ENCODE results near the gene FAM174B. TPM values are rescaled to one million over a fixed set of nuclear protein-coding genes. Genes with fewer than 3 reads are reported as not detected.

Gene FAM174B
- total and polyA plus RNA-seq, 10 of the 15 experiments (the other 5 are each of a cell fraction or from before 2014, with no cell fraction given), result 0.71 to 15.9 (median 4.2) TPM

GRCh38 chr15:92643849-92644815, 11.4 kb downstream of the FAM174B start:
- H3K9ac ChIP-seq (ENCODE audit: control insufficient read depth, insufficient read depth, low read length), result peak overlapping the region; percentile 4; the same call in 1 of the 2 replicates
- ChIA-PET CTCF (interaction anchor here (0.7 to 1.8 kb wide), 5 partner anchors 9 to 122 kb away, joined by 3 to 6 read pairs (median 3); no protein-coding TSS in a partner anchor), POLR2A (interaction anchor here (0.6 kb wide), 1 partner anchor 9 kb away, joined by 3 read pairs; no protein-coding TSS in a partner anchor), SMC1A (ENCODE audit: uncharacterized antibody, unreplicated experiment) (interaction anchor here (1.3 to 1.4 kb wide), 2 partner anchors 9 to 54 kb away, joined by 4 read pairs; no protein-coding TSS in a partner anchor), RAD21 (ENCODE audit: unreplicated experiment) (no interaction called here)
- peaks cover 51% of the 10 kb centered on the region for H3K79me2 ChIP-seq (ENCODE audit: control insufficient read depth, insufficient read depth, low read length)
- H3K4me1 ChIP-seq (ENCODE audit: control insufficient read depth, insufficient read depth, low read length), result peaks cover 17% of the 10 kb centered on the region
- DNase-seq (ENCODE audit: low read depth, low spot score) (no peak), ATAC-seq (peak; percentile 32), FAIRE-seq (no peak)
- no peak overlapping the region for H2AFZ ChIP-seq (ENCODE audit: control insufficient read depth, low read depth, low read length)
- H3K9me3 ChIP-seq (replicated peaks; ENCODE audit: control insufficient read depth, insufficient read depth, low read length), result peaks cover 13% of the 10 kb centered on the region; the same call in 2 of the 3 replicates
- in situ Hi-C loops (cut with MboI) (no loop called here), intact Hi-C loops (cut with micrococcal nuclease; ENCODE audit: unreplicated experiment) (no loop called here)
- no TSS peak for BruUV-seq (replicated peaks)
- no peak for TF ChIP-seq POU2F2 (IDR thresholded peaks at IDR 0.05; ENCODE audit: borderline replicate concordance, low read depth, low read length)
- no peak for TF ChIP-seq TCF7 (IDR thresholded peaks at IDR 0.05; ENCODE audit: borderline replicate concordance)
- TF ChIP-seq HDAC2 (IDR thresholded peaks at IDR 0.05), result no peak
- no peak for TF ChIP-seq RAD51 (IDR thresholded peaks at IDR 0.05)
- TF ChIP-seq SPI1 (IDR thresholded peaks at IDR 0.05; ENCODE audit: borderline replicate concordance, insufficient read depth, low read depth, low read length), result no peak
- 0 out of 2 replicates have a peak, but pooled peaks have one; percentile 29 for TF ChIP-seq TCF3 (IDR thresholded peaks at IDR 0.05; ENCODE audit: borderline replicate concordance, insufficient read depth, low read depth, low read length)
- TF ChIP-seq POLR2A (IDR thresholded peaks at IDR 0.05; ENCODE audit: low read depth, low read length), result peak; percentile 57
- TF ChIP-seq CBX5 (IDR thresholded peaks at IDR 0.05; ENCODE audit: low read depth), result 0 out of 2 replicates have a peak, but pooled peaks have one; percentile 77
- 0 out of 2 replicates have a peak, but pooled peaks have one; percentile 10 for TF ChIP-seq ATF2 (IDR thresholded peaks at IDR 0.05; ENCODE audit: low read length)
- peak overlapping the region; percentile 10; the same call in 1 of the 2 replicates for H3K4me3 ChIP-seq
- H3K4me2 ChIP-seq (ENCODE audit: control insufficient read depth, insufficient read depth), result peak overlapping the region; percentile 6
- H3K27ac ChIP-seq (ENCODE audit: control insufficient read depth, insufficient read depth), result peak overlapping the region; percentile 49
- H3K27me3 ChIP-seq (replicated peaks in 1 of 2; ENCODE audit: control insufficient read depth in 2 of 2, insufficient read depth in 2 of 2, low read length in 1 of 2), result no peaks in the 10 kb centered on the region
- WGBS (ENCODE audit: insufficient coverage, insufficient replicate concordance, low lambda C conversion rate, missing lambda C conversion rate), result 55% methylated on average over 13 of the region's 13 CpGs
- no peaks in the 10 kb centered on the region for H4K20me1 ChIP-seq (ENCODE audit: control insufficient read depth, insufficient read depth)
- H3K36me3 ChIP-seq (ENCODE audit: control insufficient read depth in 2 of 2, insufficient read depth in 2 of 2, low read length in 1 of 2), result no peaks in the 10 kb centered on the region
